ENCODE data around the gene ST6GALNAC5. TPM values are rescaled to one million over a fixed set of nuclear protein-coding genes. Genes with fewer than 3 reads are reported as not detected.

The ST6GALNAC5 gene
- total RNA-seq, 1 donor from 2014 or later, result 1.3 TPM

DNA sequence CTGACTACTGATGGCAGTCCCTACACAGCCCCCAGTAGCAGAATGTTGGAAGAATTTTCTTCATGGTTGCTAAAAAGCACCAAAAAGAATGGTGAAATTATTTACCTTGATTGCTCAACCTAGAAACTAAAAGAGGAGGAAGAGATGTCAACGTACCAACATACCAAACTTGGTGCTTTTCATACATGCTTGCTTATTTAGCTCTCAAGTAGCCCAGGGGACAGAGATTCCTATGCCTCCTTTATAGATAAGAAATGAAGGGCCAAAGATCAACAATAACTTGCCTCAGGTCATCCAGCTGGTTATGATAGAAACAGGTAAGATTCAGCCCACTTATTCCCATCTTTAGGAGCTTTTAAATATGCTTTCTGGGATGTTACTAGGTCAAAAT is 181.3 kb downstream of the ST6GALNAC5 start:
- TF ChIP-seq, protein P1, sequence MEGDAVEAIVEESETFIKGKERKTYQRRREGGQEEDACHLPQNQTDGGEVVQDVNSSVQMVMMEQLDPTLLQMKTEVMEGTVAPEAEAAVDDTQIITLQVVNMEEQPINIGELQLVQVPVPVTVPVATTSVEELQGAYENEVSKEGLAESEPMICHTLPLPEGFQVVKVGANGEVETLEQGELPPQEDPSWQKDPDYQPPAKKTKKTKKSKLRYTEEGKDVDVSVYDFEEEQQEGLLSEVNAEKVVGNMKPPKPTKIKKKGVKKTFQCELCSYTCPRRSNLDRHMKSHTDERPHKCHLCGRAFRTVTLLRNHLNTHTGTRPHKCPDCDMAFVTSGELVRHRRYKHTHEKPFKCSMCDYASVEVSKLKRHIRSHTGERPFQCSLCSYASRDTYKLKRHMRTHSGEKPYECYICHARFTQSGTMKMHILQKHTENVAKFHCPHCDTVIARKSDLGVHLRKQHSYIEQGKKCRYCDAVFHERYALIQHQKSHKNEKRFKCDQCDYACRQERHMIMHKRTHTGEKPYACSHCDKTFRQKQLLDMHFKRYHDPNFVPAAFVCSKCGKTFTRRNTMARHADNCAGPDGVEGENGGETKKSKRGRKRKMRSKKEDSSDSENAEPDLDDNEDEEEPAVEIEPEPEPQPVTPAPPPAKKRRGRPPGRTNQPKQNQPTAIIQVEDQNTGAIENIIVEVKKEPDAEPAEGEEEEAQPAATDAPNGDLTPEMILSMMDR (conservative IDR thresholded peaks at IDR 0.05; ENCODE audit: low read depth, low read length), result no peak
- DNase-seq (ENCODE audit: low read depth), result no peak
- H3K4me3 ChIP-seq (ENCODE audit: low read depth, low read length), result no peak overlapping the region

- no peak for DNase-seq (ENCODE audit: low read depth)
- TF ChIP-seq, protein P1 (conservative IDR thresholded peaks at IDR 0.05; ENCODE audit: low read depth, low read length), result no peak
- no peak overlapping the region for H3K4me3 ChIP-seq (ENCODE audit: low read depth, low read length)
Observed at GRCh38 chr1:77051425-77051824, 184.1 kb downstream of the ST6GALNAC5 start.

GRCh38 chr1:77056525-77056924 is 189.2 kb downstream of the ST6GALNAC5 start:
- TF ChIP-seq, protein P1 (conservative IDR thresholded peaks at IDR 0.05; ENCODE audit: low read depth, low read length), result no peak
- DNase-seq (ENCODE audit: low read depth), result no peak
- no peak overlapping the region for H3K4me3 ChIP-seq (ENCODE audit: low read depth, low read length)

GRCh38 chr1:77057994-77058585 is 190.8 kb downstream of the ST6GALNAC5 start:
- TF ChIP-seq, protein P1 (conservative IDR thresholded peaks at IDR 0.05; ENCODE audit: low read depth, low read length), result no peak
- no peak for DNase-seq (ENCODE audit: low read depth)
- no peak overlapping the region for H3K4me3 ChIP-seq (ENCODE audit: low read depth, low read length)

GRCh38 chr1:77060000-77060399 is 192.7 kb downstream of the ST6GALNAC5 start:
- H3K4me3 ChIP-seq (ENCODE audit: low read depth, low read length), result no peak overlapping the region
- TF ChIP-seq, protein P1 (conservative IDR thresholded peaks at IDR 0.05; ENCODE audit: low read depth, low read length), result no peak

GRCh38 chr1:77061162-77061561 is 193.9 kb downstream of the ST6GALNAC5 start:
- H3K4me3 ChIP-seq (ENCODE audit: low read depth, low read length), result no peak overlapping the region
- no peak for DNase-seq (ENCODE audit: low read depth)
- TF ChIP-seq, protein P1 (conservative IDR thresholded peaks at IDR 0.05; ENCODE audit: low read depth, low read length), result no peak

More at GRCh38 chr1:77060000-77060399, 192.7 kb downstream of the ST6GALNAC5 start:
- DNase-seq (ENCODE audit: low read depth), result no peak

DNA sequence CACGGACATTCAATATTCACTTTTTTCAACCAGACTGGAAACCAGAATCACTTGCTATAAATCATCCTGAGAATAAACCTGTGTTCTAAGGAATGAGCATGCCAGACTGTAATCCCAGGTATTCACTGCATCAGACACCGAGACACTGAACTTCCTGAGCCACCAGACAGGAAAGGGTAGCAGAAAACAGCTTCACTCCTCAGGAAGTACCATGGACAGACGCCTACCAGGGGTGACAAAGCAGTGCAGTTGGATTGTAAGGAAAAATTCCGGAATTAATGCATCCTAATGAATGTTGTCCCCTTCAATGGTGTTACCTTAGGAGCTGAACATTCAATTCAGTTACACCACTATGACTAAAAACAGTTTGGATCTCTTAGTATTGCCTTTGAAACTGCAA is 195.8 kb downstream of the ST6GALNAC5 start:
- DNase-seq (ENCODE audit: low read depth), result no peak
- TF ChIP-seq, protein P1 (conservative IDR thresholded peaks at IDR 0.05; ENCODE audit: low read depth, low read length), result no peak
- H3K4me3 ChIP-seq (ENCODE audit: low read depth, low read length), result no peak overlapping the region

All from epithelial cell of proximal tubule (primary cell).